PFSK-1 (cell line): ENCODE measurements around the gene ARHGAP19.

ENCODE experiments used
- FOXP2 ChIP-seq: optimal IDR thresholded peaks from 2 replicates; pipeline ENCODE3; 2011; ENCODE audit warnings: borderline replicate concordance, control low read depth, inconsistent platforms; ENCODE audit not compliant: insufficient read depth; ENCODE audit errors: extremely low read length, extremely low read depth
- POLR2AphosphoS5 ChIP-seq: IDR thresholded peaks from 2 replicates; pipeline ENCODE4 v1.6.1; 2012; ENCODE audit warnings: low read depth, mild to moderate bottlenecking, control low read depth, low read length, moderate library complexity
- SIN3A ChIP-seq: IDR thresholded peaks from 2 replicates; pipeline ENCODE4 v1.6.1; 2012; ENCODE audit warnings: mild to moderate bottlenecking, low read length, moderate library complexity, borderline replicate concordance; ENCODE audit not compliant: insufficient read depth
- TAF1 ChIP-seq: IDR thresholded peaks from 2 replicates; pipeline ENCODE4 v1.6.1; 2012; ENCODE audit warnings: low read length, control low read depth, borderline replicate concordance; ENCODE audit not compliant: insufficient read depth
- TF ChIP-seq, protein P1 (sequence below), 2 experiments: IDR thresholded peaks; 2 replicates each; pipeline versions ENCODE4 v1.6.1 to v1.8.0; 2011 to 2012; ENCODE audit warnings: low read depth in 2 of 2, low read length in 2 of 2, control low read depth in 1 of 2, inconsistent platforms in 1 of 2, mild to moderate bottlenecking in 1 of 2, moderate library complexity in 1 of 2; ENCODE audit not compliant: insufficient read depth in 1 of 2

DNA sequence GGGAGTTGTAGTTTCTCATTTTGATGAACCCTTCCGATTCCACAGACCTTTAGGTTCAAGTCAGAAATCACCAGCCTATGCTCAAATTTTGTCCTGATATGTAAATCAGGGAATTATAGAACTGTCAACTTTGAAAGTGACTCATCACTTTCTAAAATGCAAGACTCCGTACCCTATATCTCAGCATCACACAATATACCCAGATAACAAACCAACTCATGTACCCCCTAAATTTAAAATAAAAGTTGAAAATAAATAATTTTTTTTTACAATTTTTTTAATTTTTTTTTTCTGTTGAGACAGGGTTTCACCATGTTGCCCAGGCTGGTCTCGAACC is 393 bp upstream of the ARHGAP19 start:
- TF ChIP-seq FOXP2 = no peak
- TF ChIP-seq POLR2AphosphoS5 = no peak
- TF ChIP-seq SIN3A = no peak
- TF ChIP-seq, protein P1, sequence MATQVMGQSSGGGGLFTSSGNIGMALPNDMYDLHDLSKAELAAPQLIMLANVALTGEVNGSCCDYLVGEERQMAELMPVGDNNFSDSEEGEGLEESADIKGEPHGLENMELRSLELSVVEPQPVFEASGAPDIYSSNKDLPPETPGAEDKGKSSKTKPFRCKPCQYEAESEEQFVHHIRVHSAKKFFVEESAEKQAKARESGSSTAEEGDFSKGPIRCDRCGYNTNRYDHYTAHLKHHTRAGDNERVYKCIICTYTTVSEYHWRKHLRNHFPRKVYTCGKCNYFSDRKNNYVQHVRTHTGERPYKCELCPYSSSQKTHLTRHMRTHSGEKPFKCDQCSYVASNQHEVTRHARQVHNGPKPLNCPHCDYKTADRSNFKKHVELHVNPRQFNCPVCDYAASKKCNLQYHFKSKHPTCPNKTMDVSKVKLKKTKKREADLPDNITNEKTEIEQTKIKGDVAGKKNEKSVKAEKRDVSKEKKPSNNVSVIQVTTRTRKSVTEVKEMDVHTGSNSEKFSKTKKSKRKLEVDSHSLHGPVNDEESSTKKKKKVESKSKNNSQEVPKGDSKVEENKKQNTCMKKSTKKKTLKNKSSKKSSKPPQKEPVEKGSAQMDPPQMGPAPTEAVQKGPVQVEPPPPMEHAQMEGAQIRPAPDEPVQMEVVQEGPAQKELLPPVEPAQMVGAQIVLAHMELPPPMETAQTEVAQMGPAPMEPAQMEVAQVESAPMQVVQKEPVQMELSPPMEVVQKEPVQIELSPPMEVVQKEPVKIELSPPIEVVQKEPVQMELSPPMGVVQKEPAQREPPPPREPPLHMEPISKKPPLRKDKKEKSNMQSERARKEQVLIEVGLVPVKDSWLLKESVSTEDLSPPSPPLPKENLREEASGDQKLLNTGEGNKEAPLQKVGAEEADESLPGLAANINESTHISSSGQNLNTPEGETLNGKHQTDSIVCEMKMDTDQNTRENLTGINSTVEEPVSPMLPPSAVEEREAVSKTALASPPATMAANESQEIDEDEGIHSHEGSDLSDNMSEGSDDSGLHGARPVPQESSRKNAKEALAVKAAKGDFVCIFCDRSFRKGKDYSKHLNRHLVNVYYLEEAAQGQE (IDR thresholded peaks at IDR 0.05; ENCODE audit: insufficient read depth in 1 of 2, low read depth in 2 of 2, low read length in 2 of 2) = no peak
- TF ChIP-seq TAF1 = no peak
